Measurements from ENCODE around the gene PLEKHM3.

The PLEKHM3 gene, protein sequence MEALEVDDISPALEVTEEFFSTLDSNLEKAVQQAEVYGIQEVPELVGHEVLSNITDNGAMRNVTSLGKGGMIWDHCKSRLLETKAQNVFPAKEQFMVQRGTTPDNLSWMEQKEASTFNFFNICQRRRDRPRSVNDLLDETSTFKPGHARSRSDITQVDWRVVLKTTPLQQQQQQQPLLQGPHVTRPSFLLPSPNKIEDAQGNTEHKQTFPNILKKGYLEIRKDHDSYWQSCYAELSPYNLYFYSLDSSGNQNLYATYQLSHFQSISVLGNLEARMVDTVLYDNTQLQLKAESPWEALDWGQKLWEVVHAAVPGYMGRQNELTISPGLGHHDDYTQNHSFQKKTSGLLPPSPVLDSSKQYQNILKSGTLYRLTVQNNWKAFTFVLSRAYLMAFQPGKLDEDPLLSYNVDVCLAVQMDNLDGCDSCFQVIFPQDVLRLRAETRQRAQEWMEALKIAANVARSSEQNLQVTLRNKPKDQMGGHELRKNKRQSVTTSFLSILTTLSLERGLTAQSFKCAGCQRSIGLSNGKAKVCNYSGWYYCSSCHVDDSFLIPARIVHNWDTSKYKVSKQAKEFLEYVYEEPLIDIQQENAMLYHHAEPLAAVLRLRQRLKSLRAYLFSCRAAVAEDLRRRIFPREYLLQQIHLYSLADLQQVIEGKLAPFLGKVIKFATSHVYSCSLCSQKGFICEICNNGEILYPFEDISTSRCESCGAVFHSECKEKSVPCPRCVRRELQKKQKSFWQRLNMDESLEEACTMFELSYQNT

DNA sequence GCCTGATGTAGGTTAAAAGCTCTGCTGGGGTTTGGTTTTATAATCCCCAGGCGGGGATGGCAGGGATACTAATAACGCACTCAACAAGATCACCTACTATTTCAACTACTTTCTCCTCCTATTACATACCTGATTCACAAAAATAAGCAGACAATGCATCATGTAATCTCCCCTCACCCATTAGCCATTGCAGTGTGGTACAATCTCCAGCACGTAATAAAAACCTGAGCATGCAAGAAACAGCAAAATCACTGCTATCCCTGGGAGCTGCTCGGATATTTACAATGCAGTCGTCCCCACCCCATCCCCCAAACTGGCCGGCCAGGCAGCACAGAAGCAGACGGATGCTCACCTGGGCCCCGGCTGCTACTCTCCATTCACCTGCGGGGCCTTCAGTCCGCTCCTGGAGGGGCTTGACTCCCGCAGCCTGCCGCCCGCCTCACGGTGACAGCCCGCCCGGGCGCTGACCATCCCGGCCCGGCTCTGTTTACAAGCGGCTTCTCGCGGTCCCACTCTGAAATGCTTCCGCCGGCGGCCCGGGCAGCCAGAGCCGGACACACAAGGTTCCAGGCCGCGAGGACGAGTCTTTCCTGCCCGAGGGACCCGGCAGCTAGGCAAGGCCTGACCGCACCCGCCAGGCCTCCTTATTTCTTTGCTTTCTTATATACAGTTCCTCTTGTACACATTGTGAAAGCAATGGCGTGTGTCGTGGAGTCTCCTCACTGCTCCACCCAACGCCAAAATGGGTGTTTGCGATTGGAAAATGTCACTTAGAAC is at the start of gene PLEKHM3:
TSS of gene PLEKHM3 (minus strand) at position 491 of the 777 bp plus-strand sequence. CDS start 23,888 bp downstream, outside the sequence.
- DNase-seq (ENCODE audit: low spot score): peak; percentile 48

DNA sequence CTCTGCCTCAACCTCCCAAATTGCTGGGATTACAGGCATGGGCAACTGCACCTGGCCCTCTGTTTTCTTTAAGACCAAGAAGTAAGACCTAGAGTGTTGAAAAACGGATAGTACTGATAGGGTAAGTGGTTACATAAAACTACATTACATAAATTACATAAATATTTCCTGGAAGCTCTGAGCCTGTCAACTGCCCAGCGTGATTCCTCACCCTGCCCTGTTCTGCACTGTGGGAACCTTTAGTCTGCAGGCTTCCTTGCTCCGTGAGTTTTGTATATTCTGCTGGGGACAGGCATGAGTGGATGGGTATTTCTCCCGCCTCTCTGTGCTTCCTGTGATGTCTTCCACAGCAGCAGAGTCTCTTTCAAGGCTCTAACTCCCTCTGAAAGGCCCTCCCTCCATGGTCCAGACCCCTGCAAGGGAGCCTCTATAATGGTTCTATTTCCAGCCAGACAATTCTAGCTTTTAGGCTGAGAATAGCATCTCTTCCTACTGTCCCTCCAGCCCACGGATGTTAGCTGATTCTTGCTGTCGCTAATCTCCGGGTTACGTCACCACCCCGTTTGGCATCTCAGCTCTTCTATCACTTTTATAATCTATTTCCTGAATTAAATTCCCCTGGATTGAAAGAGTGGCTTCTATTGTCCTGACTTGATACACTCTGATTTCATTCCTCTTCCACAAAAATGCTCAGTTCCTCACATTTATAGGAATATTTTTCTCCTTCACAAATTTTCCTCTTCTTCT is 49.5 kb upstream of the PLEKHM3 start:
- DNase-seq (ENCODE audit: low spot score): no peak

DNA sequence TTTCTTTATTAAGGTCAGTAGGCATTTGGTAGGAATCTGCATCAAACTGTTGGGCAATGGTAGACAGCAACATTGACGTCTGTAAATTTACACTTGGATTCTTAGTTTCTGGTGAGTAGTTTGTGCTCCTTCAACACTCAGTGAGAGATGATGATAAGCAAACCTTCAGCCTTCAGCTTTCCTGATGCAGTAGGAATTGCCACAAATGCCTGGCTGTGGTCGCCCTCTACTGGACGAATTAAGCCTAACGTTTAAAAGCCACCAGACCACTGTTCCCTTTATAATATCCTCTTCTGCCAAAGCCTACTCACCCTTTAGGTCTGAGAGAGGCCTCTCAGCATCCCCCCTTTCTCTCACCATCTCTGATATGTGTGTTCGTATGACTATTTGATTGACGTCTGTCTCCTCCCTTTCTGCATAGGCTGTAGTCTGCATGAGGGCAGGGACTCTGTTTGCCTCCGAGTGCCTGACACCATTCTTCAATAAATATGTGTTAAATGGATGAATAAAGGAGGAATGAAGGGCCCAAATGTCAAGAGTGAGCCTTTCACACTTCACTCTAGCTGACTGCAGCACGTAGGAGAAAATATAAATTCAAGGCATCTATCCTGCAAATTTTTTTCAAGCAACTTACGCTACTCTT is 47.0 kb upstream of the PLEKHM3 start:
- DNase-seq (ENCODE audit: low spot score): peak; percentile 39

DNA sequence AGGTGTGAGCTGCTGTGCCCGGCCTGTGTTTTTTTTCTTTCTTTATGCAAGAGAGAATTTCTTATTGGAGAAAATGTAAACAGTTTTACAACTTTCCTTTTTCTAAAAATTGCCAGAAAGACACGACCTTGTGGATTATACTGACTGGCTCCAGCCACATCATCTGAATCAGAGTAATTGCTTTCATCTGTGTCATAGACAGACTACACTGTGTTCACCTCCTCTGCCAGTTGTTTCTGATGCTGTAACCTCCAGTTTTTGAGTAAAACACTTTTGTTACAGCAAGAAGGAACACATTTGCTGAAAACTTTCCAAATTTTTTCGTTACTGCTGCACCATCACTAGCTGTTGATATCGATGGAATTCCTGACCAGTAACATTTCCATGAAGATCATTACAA is 43.9 kb upstream of the PLEKHM3 start:
- no peak for DNase-seq (ENCODE audit: low spot score)

DNA sequence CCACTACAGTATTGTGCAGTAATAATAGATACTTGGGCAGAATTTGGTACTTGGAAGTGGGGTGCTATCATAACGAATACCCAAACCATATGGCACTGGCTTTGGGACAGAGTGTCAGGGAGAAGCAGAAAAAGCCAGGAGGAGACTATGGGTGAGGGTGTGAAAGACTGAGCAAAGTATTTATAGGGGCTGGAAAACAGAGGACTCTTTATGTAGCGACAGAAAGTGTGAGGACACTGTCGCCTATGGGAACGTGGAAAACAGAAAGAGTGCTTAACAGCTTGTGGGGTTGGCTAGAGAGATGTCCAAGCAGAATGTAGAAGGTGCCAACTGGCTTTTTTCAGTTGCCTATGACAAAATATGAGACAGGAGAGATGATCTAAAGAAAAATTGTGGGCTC is 40.7 kb upstream of the PLEKHM3 start:
- no peak for DNase-seq (ENCODE audit: low spot score)

DNA sequence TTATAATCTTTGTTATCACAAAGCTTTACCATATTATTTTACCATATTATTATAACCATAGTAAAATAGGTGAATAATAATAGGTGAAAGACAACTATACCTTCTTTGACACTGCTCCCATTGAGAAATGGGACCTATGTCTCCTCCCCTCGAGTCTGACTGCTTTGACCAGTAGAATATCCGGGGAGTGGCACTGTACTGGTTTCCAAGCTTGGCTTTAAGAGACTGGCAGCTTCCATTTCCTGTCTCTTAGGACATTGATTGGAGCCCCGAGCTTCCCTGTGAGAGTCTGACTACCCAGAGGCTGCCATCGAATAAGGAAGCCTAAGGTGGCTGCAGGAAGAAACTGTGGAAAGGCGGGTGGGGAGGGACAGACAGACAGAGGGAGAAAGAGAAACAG is 40.1 kb upstream of the PLEKHM3 start:
- DNase-seq (ENCODE audit: low spot score): no peak

DNA sequence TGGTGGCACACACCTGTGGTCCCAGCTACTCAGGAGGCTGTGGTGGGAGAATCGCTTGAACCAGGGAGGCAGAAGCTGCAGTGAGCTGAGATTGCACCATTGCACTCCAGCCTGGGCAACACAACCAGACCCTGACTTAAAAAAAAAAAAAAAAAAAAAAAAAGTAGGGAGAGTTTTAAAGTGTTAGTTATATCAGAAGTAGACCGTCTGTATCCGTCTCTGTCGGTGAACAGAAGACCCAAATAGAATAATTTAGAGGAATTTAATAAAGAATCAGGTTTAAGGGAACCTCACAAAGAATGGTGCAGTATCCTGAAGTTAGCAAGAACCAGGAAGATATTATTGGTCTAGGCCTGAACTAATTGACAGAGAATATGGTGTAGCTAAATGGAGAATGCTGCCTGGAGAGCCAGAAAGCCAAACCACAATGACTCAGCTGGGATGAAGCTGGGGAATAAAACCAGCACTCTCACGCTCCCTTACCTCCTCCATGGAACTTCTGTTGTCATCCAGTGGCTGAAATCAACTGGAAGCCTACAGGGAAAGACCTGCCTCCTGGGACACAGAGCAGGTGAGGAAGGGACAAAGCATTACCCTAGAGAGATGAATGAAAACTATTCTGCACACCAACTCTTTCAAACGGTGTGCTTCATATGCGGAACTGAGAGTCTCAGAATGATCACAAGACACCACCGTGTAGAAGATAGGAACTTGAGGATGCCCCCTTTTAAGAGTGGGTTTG is 39.1 kb upstream of the PLEKHM3 start:
- DNase-seq (ENCODE audit: low spot score): no peak

DNA sequence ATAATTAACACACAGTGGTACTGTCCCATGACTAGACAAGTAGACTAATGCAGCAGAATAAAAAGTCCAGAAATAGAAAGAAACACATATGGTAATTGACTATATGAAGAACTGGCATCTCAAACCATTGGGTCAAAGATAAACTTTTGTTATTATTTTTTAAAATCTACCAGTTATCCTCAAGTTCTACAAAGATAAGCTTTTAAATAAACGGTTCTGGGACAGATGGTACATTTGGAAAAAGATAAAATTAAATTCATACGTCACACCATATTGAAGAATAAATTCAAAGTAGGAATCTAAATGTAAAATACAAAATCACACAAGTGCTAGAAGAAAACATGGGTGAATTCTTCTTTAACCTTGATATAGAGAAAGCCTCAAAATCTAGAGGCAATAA is 37.6 kb upstream of the PLEKHM3 start:
- DNase-seq (ENCODE audit: low spot score): no peak

DNA sequence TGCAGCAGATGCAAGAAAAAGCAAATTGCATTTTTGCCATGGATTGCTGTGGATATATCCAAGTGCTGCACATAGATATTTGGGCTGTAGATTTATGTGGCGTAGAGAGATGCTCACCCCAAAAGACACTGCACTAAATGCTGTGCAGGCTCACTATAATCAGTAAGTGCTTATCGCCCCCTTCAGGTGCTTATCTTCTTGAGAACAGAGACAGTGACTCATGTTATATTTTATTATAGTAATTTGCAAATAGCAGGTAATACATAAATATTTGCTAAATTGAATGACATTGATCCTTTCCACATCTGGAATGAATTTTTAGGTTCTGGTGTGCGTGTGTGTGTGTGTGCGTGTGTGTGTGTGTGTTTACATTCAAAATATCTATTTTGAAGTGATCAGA is 36.8 kb upstream of the PLEKHM3 start:
- no peak for DNase-seq (ENCODE audit: low spot score)

DNA sequence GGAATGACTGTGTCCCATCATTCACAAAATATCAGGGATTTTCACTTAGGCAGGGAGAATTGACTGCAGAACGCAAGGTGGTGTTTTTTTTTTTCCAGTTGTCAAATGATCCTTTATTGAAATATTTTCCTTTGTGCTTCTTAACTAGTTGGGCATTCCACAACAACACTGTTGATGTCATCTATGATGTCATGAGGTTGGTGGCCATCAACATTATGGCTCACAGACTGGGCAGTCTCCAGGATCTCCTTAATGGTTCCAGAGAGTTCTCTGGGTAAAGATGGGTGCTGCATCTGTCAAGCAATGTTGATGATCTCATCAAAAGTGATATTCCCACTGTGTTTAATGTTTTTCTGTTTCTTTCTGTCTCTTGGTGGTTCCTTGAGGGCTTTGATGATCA is 31.8 kb upstream of the PLEKHM3 start:
- DNase-seq (ENCODE audit: low spot score): no peak

DNA sequence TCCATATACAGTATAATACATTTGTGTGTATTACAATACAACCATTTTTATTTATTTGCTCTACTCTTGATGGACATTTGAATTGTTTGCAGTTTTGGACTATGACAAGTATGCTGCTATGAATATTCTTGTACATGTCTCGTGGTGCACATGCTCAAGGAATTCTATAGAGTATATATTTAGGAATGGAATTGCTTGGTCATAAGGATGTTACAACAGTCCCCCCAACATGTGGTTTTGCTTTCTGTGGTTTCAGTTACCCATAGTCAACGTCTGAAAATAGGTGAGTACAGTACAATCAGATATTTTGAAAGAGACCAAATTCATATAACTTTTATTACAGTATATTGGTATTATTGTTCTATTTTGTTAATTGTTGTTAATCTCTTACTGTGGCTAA is 24.1 kb upstream of the PLEKHM3 start:
- no peak for DNase-seq (ENCODE audit: low spot score)

DNA sequence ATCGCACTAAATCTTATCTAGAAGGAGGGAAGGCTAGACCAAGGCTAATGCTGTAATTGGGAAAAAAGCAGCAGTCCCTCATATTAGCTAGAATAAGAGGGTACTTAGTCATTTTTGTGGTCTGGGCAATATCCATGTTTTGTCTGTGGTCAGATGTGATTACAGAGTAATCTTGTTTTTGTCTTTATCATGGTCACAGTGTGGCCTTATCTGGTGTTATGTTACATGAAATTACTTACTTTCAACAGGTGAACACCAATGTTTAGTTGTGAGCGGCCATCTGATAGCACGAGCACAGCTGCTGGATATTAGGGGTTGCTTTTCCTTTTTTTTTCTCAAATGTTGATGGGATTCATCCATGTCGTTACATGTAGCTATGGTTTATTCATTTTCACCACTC is 23.7 kb upstream of the PLEKHM3 start:
- DNase-seq (ENCODE audit: low spot score): no peak

DNA sequence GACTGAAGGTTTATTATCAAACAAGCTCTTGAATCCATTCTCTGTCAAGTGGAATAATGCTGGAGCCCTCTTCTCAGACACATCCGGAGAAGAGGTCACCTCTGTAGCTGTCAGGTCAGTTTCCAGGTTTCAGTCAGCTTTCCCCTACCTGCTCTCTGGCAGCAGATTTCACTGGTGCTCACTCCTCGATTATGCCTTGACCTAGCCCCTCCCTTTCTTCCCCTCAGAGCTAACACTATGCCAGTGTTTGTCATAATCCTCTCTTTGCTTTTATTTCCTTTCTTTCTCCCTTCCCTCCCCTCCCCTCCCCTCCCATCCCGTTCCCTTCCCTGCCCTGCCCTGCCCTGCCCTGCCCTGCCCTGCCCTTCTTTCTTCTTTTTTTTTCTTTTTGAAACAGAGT is 22.5 kb upstream of the PLEKHM3 start:
- no peak for DNase-seq (ENCODE audit: low spot score)

DNA sequence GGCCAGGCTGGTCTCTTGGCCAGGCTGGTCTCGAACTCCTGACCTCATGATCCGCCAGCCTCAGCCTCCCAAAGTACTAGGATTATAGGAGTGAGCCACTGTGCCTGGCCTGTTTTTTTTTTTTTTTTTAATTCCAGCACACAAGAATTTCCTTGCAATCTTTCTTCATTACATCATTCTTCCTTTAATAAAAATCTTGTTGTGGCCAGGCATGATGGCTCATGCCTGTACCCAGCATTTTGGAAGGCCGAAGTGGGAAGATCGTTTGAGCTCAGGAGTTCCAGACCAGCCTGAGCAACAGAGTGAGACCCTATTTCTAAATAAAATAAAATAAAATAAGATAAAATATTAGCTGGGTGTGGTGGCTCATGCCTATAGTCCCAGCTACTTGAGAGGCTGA is 21.4 kb upstream of the PLEKHM3 start:
- DNase-seq (ENCODE audit: low spot score): no peak

DNA sequence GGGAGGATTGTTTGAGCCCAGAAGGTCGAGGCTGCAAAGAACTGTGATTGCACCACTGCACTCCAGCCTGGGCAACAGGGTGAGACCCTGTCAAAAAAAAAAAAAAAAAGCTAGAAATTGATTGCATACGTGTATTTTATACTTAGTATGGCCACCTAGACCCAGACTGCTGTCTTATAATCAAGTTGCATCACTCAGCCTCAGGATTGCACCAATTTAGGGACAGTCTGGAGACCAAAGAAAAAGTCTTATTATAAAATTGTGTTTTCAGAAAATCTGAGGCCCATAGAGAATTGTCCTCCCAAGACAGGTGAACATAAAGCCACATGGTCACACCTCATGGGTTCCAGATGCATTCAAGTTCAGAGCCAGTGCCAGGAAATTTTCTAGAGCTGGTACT is 17.1 kb upstream of the PLEKHM3 start:
- no peak for DNase-seq (ENCODE audit: low spot score)

DNA sequence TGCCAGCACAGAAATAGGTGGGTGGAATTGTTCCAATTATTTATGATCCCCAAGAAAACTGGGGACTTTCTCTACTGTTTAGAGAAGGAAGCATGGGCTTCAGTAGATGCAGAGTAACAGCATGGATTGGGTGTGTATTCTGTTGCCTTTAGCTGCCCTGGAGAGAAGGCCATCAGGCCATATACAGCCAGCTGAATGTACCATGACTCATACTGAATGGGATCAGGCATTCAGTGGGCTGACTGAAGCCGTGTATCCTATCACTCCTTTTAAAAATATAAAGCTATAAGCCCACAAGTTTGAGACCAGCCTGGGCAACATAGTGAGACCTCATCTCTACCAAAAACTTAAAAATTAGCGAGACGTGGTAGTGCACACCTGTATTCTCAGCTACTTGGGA is 16.7 kb upstream of the PLEKHM3 start:
- DNase-seq (ENCODE audit: low spot score): no peak

DNA sequence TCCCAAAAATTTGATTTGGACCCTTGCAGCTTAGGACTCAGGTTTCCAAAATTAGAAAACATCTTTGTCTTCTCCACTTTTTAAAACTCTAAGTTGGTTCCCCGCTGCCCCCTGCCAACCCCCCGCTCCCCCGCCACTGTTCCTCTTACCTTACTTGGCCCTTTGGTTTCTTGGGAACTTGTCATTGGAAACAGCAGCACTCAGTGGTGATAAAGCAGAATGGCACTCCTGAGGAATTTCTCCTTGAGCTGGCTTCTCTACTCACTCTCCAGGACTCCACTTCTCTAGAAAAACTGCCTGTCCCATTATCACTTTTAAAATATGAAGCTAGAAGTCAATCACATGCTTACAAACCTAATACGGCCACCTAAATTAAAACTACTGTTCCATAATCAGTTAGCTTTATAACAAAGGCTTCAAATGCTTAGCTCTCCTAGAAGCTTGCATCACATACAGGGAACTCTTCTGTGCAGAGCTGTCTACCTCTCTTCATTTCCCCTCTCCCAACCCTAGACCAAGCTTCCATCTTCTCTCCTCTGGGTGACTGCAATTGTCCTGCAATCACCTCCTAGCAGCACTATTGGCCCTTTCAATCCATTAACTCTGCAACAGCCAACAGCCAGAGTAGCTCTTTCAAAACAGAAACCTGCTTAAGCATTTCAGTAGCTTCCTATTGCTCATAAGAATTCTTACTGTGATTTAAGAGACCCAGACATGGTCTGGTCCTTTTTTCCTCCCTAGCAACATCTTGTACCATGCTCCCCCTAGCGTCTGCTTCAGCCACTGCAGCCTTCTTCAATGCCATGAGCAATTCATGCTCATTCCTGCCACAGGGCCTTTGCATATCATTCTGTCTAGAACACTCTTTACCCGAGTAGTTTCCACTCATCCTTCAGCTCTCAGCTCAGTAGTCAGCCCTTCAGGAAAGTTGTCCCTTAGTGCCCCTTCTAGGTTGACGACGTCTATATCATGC is 15.2 kb upstream of the PLEKHM3 start:
- DNase-seq (ENCODE audit: low spot score): no peak

DNA sequence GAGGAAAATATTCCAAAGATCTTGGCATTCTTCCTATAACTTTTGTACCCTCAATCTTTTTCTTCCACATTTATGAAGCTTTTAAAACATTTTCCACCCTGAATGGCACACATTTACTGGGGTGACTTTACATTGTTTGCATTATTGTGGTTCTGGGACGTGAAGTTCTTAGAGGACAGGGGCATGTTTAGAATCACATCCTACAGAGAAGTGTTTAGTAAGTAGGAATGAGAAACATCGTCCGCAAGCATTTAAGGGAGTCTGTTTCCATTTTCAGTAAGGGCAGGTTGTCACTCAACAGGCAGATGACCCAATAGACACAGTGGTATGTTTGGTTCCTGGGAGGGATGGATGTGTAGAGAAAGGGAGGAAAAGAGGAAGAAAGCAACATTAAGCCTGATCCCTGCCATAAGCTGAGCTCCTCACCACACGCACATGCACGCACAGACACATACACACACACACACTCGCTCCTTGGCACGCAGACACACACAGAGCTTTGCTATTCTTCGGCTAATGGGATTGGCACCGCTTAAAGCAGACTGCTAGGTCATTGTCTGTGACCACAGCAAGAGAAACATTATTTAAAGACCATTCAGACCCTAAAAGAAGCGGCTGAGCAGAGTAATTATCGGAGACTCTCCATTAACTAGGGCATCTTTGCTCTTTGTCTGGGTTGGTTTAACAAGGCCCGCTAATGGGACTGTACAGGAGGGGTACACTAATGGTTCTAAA is 14.2 kb upstream of the PLEKHM3 start:
- DNase-seq (ENCODE audit: low spot score): no peak

All from HuH-7.5 (cell line).